Stimulated activated CD8-positive, alpha-beta memory T cell treated with anti-CD3 and anti-CD28 coated beads, Interleukin-15, amount 100 ng/mL, for 1 hour (primary cell): ENCODE results near the gene IRF1.
"Not testable (repeated sequence)": the region's sequence is repeated elsewhere in the genome, so short reads cannot be mapped to it uniquely, and the experiment has no call there.

Experiments used
- DNase-seq: peaks from one replicate; pipeline ENCODE4 v3.0.0-alpha.2; 2020; ENCODE audit warnings: low read depth

The IRF1 gene

GRCh38 chr5:132486318-132487094, 4.1 kb downstream of the IRF1 start:
- DNase-seq = no peak

- no peak for DNase-seq
Observed at GRCh38 chr5:132485641-132486317, 4.8 kb downstream of the IRF1 start.

DNA sequence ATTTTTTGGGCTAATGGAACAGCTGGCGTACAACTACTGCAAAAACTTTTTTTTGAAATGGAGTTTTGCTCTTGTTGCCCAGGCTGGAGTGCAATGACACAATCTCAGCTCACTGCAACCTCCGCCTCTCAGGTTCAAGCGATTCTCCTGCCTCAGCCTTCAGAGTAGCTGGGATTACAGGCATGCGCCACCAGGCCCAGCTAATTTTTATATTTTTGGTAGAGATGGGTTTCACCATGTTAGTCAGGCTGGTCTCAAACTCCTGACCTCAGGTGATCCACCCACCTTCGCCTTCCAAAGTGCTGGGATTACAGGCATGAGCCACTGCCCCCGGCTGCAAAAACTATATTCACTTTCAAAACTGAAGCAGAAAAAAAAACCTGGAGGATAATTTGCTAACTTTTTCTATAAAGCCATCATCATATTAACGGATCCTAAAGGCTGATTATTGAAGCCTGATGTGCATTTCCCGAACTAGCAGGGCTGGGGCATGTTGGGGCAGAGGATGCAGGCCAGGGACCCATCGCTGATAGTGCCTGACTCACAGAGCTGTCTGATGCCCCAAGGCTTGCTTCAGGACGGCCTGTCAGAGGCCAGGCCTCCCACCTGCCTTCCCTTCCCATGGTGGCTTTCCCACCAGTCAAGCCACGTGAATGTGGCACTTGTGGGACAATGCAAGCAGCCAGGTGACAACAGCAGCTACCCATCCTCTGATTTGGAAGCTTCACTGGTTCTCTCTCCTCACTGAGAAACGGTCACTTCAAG, 5.5 kb downstream of the IRF1 start:
- DNase-seq = not testable (repeated sequence)

DNA sequence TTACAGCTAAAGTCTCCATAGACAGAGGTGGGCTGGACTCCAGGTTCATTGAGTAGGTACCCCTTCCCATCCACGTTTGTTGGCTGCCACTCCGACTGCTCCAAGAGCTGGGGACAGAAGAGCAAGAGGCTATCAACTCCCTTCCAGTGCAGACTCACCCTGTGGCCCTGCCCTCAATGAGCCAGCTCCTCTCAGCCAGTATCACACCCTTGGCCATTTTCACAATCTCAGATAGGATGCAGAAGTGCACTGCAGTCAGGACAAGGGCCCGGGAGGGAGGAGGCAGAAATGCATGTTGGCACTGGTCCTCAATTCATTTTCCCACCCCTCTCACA, 6.2 kb downstream of the IRF1 start:
- DNase-seq = no peak

- no peak for DNase-seq
Observed at GRCh38 chr5:132483661-132484390, 6.7 kb downstream of the IRF1 start.

- no peak for DNase-seq
Observed at GRCh38 chr5:132483101-132483500, 7.5 kb downstream of the IRF1 start.

- no peak for DNase-seq
Observed at GRCh38 chr5:132481596-132482211, 8.9 kb downstream of the IRF1 start.

- DNase-seq = no peak
Observed at GRCh38 chr5:132480893-132481595, 9.5 kb downstream of the IRF1 start.

DNA sequence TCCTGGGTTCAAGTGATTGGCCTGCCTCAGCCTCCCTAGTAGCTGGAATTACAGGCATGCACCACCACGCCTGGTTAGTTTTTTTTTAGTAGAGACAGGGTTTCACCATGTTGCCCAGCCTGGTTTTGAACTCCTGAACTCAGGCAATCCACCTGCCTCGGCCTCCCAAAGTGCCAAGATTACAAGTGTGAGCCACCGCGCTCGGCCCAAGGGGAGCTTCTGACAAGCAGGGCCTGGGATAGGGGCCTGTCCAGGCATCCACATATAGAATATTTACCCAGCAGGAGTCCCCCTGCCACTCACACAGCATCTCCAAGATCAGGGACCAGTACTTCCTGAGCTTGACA, 10.1 kb downstream of the IRF1 start:
- DNase-seq = no peak

DNA sequence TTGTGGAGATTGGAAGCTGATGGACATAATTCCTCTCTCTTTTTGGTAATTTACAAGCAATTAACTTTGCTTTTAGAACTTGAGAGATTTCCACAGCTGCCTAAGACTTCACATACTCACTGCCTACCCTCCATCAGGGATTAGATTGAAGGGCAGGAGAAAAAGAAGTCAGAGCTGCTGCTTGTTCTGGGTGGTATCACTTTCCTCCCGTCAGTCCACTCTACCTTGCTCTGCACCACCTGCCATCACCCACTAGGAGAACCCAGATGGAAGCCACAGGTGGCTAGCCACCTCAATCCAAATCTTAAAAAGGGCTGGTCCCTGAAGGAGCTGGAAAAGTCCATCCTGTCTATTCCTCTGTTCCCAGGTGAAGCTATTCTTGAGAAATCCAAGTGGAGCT, 10.5 kb downstream of the IRF1 start:
- no peak for DNase-seq

GRCh38 chr5:132479111-132479951, 11.2 kb downstream of the IRF1 start:
- DNase-seq = no peak

- no peak for DNase-seq
Observed at GRCh38 chr5:132478366-132478871, 12.2 kb downstream of the IRF1 start.

DNA sequence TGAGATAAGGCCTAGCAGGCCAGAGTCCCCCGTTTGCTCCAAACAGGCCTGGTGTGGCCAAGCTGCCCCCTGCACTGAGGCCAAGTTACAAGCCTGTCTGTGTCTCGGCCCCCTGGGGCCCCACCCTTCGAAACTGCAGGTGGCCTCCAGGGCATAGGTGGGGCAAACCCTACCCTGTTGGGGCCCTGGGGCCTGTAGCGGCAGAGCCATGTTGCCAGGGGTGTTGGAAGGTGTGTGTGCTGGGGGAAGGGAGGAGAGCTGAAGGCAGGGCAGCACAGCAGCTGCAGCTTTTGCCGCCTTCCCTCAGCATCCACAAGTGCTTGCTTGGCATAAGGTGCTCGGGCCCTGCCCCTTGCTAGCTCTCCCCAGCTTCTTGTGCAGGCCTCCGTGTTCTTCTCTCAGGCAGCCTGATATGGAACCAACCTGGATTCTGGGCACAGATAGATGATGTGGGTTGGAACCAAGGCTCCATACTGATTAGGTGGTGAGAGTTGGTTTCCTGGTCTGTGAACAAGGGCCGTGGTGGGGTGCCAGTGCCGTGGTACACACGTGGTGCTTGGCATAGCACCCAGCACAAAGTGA, 12.7 kb downstream of the IRF1 start:
- DNase-seq = no peak

GRCh38 chr5:132476876-132477781, 13.4 kb downstream of the IRF1 start:
- DNase-seq = no peak

GRCh38 chr5:132475987-132476875, 14.3 kb downstream of the IRF1 start:
- no peak for DNase-seq

DNA sequence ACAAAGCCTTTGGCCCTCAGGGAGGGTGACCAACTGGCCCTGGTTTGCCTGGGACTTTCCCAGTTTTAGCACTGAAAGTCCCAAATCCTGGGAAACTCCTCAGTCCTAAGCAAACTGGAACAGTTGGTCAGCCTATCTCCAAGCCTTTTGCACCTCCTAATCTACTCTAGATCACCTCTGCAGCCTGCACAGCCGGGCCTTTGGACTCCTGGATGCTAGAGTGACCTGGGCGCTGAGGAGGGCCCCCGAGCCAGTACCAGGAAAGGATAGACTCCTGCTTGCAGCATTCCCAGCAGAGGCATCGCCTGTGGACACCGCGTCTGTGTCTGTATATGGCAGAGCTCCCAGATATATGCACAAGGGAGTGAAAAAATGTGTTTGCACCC, 15.1 kb downstream of the IRF1 start:
- DNase-seq = no peak

- no peak for DNase-seq
Observed at GRCh38 chr5:132474881-132475496, 15.6 kb downstream of the IRF1 start.
